Mesenteric fat pad (tissue), 1 donor: ENCODE results near the gene MYRIP. TPM values are rescaled to one million over a fixed set of nuclear protein-coding genes. Genes with fewer than 3 reads are reported as not detected.

Source experiments
- DNase-seq: peaks from one replicate; pipeline ENCODE4 v3.0.0-alpha.2; 2020; ENCODE audit warnings: low spot score
- total RNA-seq: library from RNA; stranded (reverse); fragmentation: NEBNext Ultra II Directional; extraction: Animal tissue kit (Norgen Biotek cat#: 25700); gene quantifications from one replicate; pipeline ENCODE4 v1.2.1, GENCODE V29; 2021
- donor health status: DM: yes; HTN: yes; CAD: no.

Gene MYRIP
- total RNA-seq, 1 donor from 2014 or later: 1.8 TPM

DNA sequence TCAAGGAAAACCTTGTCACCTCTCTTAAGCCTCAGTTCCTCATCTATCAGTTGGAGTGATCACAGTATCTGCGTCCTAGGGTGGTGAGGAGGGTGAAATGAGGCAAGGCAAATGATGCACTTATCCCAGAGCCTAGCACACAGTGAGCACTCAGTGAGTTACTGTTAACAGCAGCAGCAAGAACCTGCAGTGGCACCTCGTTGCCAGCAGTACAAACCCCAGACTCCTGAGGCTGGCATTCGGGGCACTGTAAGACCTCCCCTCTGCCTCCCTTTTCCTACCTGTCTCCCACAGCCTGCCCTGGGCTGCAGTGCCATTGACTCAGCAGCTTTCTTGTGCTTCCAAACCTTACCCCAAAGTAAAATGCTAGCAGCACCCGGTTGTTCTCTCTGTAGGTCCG is 417.2 kb downstream of the MYRIP start:
- no peak for DNase-seq

DNA sequence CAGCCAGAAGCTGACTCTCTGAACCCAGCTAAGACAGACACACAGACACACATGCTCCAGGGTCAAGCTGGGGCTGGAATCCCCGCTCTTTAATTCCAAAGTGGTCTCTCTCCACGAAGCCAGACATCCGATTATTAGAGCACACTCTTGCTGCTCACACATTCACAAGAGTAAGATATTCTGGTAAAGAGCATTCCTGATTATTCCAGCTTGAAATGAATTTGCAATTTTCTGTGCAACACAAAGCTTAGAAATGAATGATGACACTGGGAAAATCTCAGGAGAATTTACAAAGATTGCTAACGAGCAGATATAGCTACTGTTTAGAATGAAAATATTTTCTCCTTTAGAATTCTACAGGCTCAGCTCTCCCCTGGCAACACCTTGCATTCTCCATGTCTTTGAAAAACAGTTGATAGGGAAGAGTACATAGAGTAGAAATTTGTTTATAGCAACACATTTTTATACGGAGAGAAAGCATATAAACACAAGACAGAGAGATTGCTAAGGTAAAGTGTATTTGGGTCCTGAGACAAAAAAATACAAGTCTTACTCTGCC is 419.5 kb downstream of the MYRIP start:
- DNase-seq: no peak

DNA sequence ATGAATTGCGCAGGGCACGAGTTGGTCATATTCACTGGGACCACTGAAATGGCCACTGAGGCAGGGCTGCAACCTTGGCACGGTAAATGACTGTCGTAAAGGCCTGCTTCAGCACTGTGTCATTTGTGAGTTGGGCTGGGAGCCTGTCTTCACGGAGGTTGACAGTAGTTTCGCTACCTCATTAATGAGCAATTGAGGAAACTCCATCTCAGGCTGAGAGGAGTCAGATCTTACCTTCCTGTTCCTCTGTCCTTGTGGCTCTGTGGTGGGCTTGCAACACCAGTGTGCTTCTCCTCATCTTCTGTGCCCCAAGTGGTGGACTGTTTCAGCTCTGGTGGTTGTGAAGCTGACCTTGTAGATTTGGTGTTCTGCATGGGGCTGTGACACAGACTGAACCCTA is 420.0 kb downstream of the MYRIP start:
- DNase-seq: no peak

DNA sequence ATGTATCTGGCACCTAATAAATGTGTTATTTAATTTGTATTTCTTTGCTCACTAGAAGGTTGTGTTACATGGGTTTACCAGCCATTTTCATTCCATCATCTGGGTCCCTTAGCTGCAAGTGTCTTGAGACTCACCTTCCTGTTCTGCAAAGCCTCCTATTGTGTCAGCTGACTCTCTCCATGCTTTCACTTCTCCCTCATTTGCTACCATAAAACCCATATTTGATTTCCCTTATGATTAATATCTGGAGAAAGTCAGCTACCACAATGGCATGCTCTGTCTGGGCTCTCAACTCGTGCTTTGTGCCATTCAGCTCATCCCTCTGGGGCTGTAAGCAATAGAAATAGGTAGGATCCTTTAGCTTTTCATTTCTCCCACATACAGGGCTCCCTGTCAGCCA is 420.6 kb downstream of the MYRIP start:
- DNase-seq: no peak

DNA sequence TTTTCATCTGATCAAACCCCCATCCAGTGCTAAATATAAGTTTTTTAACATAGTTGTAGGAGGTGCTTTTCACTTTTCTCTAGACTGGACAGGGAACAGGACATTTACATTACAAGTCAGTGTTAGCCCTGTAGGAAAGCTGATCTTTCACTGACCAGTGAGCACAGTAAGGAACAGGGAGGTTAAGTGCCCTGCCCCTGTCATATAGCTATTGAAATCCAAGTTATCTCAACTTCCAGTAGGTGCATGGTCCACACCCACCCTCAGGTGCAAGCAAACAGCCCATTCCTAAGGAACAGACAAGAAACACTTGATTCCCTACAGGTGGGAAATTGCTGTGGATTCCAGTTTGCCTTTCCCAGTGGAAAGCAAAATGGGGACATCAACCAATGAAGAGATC is 421.0 kb downstream of the MYRIP start:
- DNase-seq: no peak

DNA sequence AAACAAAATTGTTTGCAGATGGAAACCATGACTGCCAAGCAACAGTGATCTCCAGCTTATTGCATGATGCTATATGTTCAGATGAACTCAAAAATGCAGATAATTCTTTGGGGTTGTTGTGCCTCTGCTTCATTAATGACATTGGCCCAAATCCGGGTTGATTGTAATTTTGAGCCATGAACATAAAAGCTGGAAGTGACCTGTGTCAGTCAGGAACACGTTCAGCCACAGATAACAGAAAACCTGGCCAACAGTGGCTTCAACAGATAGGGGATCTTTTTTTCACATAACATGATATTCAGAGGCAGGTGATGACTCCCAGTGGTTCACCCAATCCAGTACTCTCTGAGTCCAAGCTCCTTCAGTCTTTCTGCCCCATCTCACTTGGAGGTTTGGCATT is 423.2 kb downstream of the MYRIP start:
- no peak for DNase-seq

DNA sequence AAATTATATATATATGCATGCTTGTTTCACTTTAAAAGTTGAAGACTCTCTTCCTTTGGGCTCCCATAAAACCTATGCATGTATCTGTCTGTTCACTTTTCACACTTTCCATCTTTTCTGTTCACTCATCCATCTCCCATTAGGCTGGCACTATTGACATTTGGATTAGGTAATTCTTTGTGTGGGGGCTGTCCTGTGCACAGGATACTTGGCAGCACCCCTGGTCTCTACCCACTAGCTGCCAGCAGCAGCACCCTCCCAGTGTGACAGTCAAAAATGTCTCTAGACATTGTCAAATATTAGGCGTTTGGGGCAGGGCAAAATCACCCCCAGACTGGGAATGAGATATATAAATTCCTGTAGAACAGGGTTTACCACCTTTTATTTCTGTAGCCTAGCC is 427.8 kb downstream of the MYRIP start:
- no peak for DNase-seq

DNA sequence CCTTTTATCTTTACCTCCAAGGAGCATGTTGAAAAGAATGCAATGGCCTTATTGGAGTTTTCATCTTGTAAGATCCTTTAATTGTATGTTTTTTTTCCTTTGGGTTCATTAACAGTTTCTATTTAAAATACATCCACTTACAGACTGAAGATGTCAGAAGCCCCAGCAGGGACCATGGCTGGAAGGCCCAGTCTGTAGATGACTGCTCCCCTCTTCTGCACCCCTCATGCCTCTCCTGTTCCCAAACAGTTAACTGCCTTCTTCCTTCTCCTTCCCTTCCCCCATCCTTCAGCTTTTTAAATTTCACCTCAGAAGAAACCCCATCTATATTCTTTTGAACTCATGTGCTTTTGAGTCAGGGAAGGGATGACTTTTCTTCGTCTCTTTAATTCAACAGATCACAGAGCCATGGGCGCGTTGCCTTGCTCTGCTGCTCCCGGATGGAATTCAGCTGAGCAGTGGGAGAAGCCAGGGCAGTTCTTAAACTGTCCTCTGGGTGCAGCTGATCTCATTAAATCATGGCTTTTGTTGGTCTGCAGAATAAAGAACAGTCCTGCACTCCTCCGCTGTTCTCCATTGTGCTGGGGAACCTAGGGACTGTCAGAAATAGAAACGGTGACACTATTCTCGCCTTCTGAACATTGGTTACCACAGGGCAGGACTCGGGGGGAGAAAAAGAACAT is 428.6 kb downstream of the MYRIP start:
- no peak for DNase-seq

DNA sequence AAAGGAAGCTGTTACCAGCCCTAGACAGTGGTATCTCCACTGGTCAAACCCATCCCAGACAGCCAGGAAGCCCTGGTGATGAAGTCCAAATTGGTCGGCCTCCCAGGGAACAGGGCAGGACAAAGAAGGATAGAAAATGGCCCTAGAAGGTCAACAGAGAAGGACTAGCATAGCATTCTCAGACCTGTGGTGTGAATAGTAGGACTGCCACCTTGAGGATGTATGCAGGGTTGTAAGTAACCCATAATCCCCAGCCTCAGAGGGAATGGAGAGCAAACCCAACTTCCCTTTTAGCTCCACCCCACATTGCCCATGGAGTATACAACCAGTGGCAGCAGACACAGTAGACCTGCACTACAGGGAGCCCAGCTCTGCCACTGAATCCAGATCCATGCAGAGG is 431.5 kb downstream of the MYRIP start:
- DNase-seq: no peak

DNA sequence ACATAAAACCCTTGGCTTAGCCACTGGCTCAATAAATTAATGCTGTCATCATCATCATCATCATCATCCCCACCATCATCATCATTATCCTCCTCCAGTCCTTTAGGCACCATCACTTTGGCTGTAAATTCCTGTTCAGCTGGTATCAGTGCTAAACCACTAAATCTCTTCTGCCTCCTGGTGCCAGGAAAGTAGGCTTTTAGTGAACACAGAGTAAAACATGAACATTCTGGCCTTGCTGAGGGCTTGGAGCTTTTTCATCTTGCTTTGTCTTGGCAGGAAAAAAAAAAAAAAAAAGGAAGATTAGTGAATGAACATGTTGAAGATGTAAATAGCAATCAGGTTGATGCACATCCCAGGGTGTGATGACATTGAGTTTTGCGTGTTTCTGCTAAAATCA is 432.8 kb downstream of the MYRIP start:
- no peak for DNase-seq

DNA sequence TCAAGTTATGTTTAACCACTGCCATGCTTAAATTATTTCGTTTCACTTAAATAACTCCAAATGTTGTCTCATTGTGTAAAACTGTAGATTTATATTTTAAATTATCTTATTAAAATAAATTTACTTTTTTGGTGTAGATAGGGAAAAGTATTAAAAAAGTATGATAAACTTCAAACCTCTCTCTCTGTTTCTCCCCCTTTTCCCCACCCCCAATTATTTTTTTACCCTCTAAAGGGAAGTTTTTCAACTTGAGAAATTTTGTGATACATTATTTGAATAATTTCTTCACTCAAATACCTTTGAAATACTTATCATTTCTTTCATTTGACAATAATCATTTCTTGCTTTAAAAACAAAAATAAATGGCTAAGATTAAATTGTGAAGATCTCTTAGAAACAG is 433.2 kb downstream of the MYRIP start:
- no peak for DNase-seq

DNA sequence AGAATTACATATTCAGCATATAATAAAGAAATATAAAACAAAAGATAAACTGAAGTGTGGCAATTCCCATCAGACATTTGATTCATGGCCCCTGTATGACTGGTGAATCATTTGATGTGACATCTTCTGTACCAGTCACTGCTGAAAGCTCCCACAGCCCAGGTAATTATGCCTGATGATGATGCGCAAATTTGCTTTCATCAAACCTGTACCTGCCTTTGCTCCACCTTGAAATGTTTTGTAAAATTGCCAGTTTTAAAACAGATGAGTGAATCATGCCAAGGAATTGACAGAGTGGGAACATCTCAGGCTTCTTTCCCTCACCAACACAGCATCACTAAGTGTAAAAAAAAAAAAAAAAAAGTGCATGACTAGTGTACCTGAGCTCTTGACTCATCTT is 433.6 kb downstream of the MYRIP start:
- DNase-seq: no peak

DNA sequence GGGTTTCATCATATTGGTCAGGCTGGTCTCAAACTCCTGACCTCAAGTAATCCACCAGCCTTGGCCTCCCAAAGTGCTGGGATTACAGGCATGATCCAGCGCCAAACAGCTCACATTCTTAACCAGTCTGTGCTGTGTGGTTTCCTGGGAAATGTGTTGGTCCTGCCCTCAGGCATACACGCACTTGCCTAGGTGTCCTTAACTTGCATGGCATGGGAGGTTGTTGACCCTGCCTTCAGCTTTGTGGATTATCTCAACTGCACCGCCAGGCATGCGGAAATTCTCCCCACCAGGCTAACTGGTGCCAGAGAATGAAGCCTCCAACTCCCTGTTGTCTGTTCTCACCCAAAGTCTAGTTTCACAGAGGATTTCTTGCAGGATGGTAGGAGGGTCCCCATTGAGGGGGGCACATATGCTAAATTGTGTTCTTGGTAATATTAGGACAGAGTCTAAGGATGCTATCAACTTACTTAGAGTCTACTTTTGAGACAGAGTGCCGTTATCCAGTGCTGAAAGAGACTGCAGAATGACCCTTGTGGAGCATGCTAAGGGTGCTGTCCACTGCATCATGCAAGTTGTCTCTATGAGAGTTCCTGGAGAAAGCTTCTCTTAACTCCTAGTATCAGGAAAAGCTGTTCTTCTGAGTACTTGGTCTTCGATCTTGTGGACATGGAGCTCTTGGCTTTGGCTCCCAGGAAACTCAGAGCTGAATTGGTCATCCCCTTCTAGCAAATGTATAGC is 438.5 kb downstream of the MYRIP start:
- no peak for DNase-seq

DNA sequence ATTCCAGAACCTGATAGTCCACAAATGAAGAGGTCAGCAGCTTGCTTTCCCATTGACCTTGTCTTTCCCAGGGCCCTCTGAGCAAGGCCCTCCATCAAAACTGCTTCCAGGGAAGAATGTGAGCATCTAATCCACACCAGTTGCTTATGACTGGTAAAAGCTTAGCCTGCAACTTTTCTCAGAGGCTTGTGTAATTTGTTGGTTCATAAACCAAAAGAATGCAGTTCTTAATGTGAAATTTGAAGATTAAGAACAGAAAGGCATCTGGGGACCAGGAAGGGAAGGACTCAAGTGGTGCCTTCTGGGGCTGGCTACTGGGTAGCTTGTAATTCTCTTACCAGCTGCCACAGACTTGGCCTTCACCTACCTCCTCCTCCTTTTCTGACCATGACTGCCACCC is 439.2 kb downstream of the MYRIP start:
- DNase-seq: no peak

DNA sequence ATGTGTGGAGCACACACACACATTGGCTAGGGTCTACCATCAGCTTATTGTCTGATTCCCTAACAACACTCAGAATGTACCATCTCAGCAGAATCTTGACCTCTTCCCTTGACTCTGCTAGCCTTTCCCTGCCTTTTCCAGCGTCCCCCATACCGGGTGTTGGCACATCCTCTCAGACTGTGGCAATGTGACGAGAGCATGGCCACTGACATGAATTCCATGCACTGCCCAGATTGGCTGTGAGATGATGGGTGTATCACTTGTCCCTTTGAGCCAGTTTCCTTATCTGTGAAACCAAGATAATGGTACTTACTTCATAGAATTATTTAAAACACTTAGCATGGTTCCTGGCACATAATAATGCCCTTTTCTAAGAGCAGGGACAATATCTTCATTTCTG is 439.8 kb downstream of the MYRIP start:
- DNase-seq: no peak

DNA sequence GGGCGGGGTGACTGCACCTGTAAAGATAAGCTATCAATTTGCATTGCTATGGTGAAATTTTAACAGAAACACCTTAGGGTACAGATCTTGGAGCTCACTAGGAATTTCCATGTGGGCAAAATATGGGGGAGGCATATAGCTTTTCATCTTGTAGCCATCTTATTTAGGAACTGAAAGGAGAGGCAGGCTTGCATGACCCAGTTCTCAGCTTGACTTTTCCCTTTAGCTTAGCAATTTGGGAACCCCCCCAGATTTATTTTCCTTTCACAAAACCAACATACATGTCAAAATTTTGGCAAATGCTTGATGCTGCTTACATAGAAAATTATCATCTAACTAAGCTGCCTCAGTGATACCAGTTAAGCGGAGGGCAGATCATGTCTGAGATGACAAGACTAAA is 445.1 kb downstream of the MYRIP start:
- no peak for DNase-seq

DNA sequence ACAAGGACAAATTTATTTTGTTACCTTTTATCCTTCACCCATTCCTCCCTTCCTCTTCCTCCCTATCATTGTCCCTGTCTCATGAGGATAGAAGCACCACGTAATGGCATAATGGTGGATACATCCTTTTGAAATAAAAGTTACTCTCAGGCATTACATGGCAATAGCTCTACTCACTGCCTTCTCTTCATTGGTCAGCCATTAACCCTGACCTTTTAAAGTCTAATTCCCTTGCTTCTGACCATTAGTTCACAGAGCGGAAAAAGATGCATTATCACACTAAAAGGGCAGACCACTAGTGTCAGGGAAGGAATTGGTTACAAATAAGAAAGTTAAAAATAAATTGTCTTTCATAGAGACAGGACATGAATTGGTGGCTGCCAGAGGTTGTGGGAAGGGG is 445.5 kb downstream of the MYRIP start:
- no peak for DNase-seq

DNA sequence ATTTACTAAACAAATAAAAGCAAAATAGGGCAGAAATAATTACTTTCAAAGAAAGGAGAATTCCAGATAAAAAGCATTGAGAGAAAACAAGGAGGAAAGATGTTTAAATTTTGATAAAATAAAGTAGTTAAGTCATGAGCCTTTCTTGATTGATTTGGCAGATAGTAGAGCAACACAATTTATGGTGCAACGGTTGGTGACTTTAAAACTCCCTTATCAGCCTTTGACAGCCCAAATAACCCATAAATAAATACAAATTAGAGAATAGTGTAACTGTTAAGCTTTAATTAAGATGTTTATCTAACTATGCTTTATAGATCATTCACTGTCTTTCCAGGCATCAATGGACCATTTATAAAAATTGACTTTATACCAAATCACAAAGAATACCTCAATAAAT is 446.1 kb downstream of the MYRIP start:
- DNase-seq: no peak

DNA sequence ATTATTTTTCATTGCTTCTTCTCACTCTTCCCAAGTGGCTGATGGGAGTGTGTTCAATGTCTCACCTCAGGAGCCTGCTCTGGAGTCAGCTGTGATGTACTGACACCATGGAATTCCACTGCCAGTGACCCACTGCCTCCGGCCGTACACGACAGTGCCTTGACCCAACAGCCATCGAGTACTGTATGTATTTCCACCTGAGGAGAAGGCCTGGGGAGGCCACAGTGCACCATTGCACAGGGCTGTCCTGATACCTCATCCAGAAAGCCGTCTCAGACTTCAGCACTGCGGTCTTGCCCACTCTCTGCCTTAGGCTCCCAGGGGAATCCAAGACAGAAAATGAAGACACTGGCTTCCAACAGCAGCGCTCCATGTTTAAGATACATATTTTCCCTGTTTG is 448.7 kb downstream of the MYRIP start:
- DNase-seq: no peak

DNA sequence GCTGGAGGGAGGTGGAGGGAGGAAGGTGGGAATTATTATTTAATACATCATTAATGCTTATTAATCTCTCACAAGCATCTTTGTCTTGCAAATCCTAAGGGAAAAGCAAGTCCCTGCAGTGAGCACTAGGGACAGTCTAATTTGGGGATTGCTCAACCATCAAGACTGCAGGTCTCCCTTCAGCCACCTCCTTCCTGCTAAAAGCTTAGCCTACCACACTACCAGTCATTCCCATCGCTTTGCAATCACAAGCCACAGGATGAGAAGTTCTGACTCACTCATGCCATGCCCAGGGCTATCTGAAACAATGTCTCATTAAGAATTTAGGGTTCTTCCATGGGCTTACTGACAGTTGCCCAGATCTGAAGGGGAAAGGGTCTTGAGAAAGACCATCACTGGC is 449.1 kb downstream of the MYRIP start:
- no peak for DNase-seq

DNA sequence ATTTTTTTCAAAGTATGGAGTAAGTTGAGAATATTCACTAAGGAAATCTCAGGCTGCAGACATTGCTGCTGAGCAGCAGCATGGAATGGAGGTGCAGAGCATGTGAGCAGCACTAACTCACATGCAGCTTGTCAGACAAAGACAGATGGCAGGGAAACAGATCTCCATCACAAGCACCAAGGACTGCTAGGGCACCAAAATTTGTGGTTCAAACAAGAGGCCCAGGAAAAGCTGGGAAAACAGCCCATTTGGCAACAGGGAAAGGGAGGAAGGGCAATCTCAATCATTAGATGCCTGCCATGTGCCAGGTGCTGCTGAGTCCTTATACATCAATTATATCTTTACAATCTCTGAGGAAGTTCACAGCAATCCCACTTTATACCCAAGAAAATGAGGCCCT is 452.9 kb downstream of the MYRIP start:
- no peak for DNase-seq

DNA sequence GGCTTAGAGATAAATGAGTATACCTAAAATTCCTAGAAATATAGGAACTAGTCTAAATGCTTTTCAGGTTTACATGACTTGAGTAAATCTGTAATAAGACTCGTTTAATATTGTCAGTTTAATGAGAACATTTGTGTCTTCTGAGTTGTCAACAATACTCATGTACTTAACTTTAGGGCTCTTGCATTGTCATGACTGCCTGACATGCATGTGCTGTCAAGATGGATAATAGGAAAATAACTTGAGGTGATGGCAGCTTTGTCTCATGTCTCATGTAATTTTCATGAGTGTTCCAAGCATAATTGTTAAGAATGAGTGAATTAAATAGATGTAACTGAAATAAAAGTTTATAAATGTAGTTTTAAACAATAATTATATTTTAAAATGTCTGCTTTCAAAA is 455.0 kb downstream of the MYRIP start:
- DNase-seq: no peak

DNA sequence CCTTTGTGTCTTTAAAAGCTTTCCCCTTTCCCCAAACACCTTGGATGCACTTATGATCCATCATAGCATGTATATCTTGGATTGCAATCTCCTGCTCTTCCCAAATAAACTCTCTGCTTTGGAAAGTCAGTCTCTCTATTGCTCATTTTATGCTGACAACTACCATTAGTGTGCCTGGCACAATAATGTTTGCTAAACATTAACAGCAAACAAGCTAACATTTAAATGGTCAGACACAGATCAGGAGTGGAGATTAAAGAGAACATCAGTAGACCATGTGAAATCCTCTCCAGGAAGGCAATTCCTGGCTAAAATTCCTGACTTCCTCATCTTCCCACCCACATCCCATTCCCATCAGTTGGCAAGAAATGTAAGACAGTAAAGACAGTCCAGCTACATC is 455.8 kb downstream of the MYRIP start:
- DNase-seq: no peak
